HPDE6-E6E7 (cell line): Measurements from ENCODE around the gene GAREM2.
"Not testable (repeated sequence)": the region's sequence is repeated elsewhere in the genome, so short reads cannot be mapped to it uniquely, and the experiment has no call there.

Experiments
- DNase-seq: peaks from one replicate; pipeline ENCODE4 v3.0.0; 2011; ENCODE audit warnings: missing footprints; ENCODE audit errors: extremely low spot score

Gene GAREM2

GRCh38 chr2:26172871-26173775 is at the start of gene GAREM2:
Gene GAREM2, plus strand, starts transcription at chr2:26173088. Its CDS starts 133 bp downstream, at chr2:26173221.
- DNase-seq, result no peak

DNA sequence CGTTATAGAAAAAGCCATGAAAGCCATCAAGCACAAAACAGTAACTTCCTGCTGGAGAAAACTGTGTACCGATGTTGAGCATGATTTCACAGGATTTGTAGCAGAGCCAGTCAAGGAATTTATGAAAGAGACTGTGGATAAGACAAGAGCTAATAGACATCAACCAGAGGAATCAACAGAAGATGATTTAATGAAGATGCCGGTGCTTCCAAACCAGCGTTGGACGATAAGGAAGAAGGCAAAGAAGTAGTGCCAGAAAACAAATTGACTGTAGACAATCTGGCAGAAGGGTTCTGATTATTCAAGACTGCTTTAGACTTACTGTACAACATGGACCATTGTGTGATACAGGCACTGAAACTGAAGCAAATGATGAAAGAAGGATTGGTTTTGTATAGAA is 49.5 kb upstream of the GAREM2 start:
- DNase-seq, result no peak

- DNase-seq, result no peak
These were observed 46.8 kb upstream of the GAREM2 start for GRCh38 chr2:26126074-26126473.

DNA sequence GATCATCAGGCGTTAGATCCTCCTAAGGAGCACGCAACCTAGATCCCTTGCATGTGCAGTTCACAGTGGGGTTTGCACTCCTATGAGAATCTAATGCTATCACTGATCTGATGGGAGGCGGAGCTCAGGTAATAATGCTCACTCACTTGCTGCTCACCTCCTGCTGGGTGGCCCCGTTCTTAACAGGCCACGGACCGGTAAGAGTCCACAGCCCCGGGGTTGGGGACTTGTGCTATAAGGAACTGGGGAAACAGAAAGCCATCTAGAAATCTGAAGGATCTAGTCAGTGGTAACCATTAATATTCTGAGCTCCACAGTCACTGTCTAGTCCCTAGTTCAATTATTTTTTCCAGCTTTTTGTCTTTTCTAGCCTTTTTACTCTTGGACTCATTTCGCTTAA is 44.7 kb upstream of the GAREM2 start:
- DNase-seq, result no peak

- DNase-seq, result no peak
These were observed 42.1 kb upstream of the GAREM2 start for GRCh38 chr2:26130763-26131162.

- no peak for DNase-seq
These were observed 36.4 kb upstream of the GAREM2 start for GRCh38 chr2:26136451-26136850.

GRCh38 chr2:26139269-26140183 is 33.4 kb upstream of the GAREM2 start:
- no peak for DNase-seq

DNA sequence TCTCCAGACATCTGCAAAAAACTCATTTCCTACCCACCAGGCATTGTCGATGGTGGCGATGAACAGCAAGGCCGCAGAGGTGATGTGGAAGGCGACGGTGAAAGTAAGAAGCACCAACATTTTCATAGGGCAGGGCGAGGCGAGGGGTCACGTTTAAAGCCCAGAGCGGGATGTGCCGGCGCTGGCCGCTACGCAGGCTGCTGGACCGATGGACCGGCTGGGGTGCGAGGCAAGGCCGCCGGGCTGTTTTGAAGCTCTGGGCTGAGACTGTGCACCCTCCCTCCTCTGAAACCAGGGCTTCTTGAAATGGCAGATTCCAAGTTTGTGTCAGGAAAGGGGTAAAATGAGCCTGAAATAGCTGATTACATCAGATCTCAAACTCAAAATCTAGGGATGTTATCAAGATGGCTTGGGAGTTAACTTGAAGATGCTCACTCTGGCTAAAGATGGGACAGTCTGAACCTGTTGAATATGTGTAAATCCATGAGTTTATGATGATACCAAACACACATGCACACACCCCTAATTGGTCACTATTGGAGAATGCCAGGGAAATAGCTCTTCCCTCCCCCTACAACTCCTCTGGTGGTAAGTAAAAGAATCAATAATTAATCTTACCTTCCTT is 31.6 kb upstream of the GAREM2 start:
- DNase-seq, result no peak

GRCh38 chr2:26144031-26144430 is 28.9 kb upstream of the GAREM2 start:
- DNase-seq, result no peak

GRCh38 chr2:26144953-26145680 is 27.8 kb upstream of the GAREM2 start:
- no peak for DNase-seq

DNA sequence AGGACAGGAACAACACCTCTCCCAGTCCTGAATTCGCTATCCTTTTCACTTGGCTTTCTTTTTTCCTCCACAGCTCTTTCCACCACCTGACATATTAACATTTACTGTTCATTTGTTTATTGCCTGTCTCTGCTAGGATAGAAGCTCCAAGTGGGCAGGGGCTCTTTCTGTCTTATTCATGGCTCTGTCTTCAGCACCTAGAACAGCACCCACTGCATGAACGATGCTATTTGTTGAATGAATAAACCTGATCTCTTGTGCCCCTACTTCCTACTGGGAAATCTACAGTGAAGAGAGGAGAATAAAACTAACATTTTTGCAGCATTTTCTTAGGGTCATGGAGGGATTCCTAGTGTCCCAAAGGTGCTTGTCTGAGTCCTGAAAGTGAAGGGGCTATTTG is 24.4 kb upstream of the GAREM2 start:
- no peak for DNase-seq

DNA sequence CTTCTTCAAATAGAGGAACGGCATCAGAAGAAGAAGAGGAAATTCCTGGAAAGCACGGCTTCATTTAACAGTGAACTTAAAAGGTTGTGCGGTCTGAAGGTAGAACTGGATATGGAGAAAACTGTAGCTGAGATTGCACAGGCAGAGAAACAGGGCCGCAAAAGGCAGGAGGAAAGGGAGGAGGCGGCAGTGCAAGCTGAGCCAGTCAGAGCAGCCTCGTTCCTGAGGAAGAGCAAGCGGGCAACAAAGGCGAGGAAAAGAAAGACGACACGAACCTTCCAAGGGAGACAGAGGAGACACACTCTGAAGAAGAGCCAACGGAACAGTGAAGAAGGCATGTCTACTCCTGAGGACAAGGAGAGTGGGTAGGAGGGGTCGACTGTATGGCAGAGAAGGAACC is 22.6 kb upstream of the GAREM2 start:
- no peak for DNase-seq

- no peak for DNase-seq
These were observed 15.3 kb upstream of the GAREM2 start for GRCh38 chr2:26157580-26157979.

- no peak for DNase-seq
These were observed 11.0 kb upstream of the GAREM2 start for GRCh38 chr2:26161926-26162325.

DNA sequence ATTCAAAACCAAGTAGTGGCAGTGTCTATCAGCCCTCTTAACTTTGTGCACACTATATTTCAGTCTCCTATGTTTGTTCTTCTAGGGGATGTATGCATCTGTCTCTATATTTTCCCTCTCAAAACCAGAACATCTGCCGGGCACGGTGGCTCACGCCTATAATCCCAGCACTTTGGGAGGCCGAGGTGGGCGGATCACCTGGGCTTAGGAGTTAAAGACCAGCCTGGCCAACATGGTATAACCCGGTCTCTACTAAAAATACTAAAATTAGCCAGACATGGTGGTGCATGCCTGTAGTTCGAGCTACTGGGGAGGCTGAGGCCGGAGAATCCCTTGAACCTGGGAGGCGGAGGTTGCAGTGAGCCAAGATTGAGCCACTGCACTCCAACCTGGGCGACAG is 9.9 kb upstream of the GAREM2 start:
- no peak for DNase-seq

DNA sequence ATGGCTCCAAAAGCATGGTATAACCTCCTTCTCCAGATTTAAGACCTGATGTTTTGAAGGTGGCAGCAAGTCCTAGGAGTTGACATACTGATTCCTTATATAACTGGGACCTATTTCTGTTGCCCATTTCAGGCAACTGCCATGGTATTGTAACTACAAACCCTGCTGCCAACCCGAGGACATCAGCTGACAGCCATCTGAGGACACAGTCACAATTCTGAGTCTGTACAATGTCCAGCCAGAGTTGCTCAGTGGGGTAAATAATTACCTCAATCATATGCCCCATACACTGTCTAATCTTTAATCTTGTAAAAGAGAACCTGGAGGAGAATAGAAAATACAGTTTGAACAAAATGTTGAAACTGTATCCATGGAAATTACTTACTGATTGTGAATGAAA is 8.7 kb upstream of the GAREM2 start:
- DNase-seq, result no peak

- no peak for DNase-seq
These were observed 8.2 kb upstream of the GAREM2 start for GRCh38 chr2:26164641-26165211.

- DNase-seq, result no peak
These were observed 7.5 kb upstream of the GAREM2 start for GRCh38 chr2:26165403-26165802.

DNA sequence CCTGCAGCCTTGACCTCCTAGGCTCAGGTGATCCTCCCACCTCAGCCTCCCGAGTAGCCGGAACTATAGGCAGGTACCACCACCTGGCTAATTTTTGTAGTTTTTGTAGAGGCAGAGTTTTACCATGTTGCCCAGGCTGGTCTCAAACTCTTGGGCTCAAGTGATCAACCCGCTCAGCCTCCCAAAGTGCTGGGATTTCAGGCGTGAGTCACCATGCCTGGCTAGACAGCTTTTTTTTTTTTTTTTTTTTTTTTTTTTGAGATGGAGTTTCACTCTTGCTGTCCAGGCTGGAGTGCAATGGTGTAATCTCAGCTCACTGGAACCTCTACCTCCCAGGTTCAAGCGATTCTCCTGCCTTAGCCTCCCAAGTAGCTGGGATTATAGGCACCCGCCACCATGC is 6.3 kb upstream of the GAREM2 start:
- not testable (repeated sequence) for DNase-seq

GRCh38 chr2:26168785-26169184 is 4.1 kb upstream of the GAREM2 start:
- DNase-seq, result no peak

DNA sequence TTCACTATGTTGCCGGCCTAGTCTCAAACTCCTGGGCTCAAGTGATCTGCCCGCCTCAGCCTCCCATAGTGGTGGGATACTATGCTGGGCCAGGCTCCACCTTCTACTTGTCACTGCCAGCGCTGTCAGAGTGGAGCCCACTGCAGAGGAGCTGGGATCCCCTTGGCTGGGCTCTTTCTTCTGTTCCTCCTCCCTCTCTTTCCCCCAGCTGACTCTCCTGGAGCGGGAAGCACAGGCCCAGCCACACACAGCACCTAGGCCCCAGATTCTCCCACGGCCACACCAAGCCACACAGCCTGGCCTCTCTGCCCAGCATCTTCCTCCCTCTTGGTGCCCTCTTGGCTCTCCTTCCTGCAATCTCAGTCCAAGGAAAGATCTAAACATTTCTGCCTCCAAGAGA is 3.7 kb upstream of the GAREM2 start:
- DNase-seq, result no peak
